ENCODE results near the gene SKOR1.

The SKOR1 gene

DNA sequence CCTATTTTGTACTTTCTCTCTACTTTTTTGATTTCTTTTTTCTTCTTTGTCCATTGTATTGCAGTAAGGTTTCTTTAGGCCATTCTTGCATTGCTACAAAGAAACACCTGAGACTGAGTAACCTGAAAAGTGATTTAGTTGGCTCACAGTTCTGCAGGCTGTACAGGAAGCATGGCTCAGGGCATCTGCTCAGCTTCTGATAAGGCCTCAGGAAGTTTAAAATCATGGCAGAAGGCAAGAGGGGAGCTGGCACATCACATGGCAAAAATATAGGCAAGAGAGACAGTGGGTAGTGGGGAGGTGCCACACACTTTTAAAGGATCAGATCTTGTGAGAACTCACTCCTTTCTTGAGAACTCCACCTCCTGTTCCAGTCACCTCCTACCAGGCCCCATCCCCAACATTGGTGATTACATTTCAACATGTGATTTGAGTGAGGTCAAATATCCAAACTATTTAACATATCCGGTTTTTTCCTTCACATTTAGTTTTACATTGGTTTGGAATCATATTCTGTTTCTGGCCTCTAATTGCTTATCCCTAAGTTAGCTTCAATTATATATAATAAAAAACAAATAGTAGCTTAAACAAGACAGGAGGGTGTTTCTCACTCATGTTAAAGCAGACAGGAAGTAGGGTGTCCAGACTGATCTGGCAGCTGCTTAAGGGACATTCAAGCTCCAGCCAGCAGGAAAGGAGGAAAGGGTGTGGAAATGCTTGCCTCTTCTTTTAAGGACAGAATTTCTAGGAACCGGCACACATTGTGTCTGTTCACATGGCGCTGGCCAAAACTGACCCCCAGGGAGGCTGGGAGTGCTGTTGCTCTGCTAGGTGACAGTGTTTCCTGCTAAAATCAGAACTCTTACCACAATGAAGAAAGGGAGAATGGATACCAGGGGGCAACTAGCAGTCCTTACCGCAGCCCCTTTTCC lies 28.8 kb upstream of the SKOR1 start:
- no peak for DNase-seq

DNA sequence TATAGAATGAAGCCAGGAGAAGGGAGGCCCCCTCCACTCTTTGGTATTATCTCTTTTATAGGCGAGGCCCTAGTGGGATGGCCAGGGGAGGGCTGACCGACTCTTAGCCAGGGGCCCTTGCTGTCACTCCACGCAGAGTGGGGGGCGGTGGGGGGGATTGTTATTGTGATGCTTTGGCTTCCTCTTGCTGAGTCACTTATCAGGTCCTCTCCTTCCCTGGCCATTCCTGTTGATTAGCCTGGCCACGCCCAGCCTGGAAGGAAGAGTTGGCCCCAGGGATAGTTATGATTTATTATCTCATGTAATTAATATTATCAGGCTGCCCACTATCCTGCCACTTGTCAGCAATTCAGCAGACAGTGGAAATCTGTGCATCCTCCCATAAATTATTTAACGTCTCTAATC lies 25.5 kb upstream of the SKOR1 start:
- no peak for DNase-seq

DNA sequence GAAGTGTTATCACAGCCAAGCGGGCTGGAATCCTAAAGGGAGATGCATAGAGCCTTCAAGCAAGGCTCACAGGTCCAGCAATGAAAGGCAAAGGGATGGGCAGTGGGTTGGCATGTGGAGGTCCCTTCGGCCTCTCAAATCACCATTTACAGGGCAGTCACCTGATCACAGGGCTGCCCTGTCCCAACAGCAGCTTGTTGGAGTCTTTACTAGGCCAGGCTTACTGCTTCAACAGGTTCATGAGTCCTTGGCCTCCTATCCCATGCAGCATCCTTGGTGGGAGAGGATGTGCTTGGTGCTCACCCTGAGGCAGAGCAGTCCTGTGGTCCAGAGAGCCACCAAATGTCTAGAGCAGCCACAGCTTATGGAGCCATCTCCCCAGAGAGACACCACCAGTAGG lies 24.2 kb upstream of the SKOR1 start:
- no peak for DNase-seq

DNA sequence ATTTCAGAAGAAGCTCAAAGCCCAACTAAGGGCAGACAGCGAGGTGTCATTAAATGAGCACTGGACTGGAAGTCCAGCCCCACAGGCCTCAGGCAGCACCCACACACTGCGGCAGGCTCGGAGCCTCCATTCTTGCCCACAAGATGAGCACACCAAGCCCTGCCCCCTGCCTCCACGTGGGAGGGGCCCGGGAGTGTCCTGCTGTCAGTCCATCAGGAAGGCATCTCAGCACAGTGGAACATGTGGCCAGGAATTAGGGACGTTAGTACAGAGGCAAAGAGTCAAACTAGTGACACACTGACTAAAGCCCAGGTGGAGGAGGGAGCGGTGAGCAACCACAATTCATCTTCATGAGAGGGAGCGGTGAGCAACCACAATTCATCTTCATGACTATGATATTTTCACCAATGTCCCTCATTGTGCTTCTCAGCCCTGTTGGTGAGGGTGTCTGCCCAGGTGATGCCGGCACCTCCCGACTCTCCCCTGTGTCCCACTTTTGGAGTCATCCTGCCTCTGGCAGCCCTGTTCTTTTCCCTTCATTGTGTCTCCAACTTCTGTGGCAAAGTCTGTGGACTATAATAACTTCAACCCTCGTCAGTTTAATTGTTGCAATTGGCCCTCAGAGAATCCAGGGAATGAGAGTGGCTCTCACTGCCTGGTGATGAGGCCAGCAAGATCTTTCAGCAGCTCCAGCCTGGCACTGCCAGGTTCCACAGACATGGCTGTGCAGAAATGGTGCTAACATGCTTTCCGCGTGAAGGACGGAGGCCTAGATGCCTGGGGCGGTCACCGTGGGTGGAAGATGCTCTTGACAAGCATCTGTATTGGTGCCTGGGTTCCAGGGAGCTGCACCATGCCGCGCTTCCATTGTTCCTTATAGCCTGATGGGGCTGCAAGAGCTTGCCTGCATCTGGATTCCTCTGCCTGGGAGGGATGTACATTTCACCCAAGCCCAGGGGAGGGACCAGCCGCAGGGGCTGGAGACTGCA lies 23.1 kb upstream of the SKOR1 start:
- no peak for DNase-seq

- no peak for DNase-seq
These were observed 22.0 kb upstream of the SKOR1 start for GRCh38 chr15:67803299-67803698.

- no peak for DNase-seq
These were observed 21.1 kb upstream of the SKOR1 start for GRCh38 chr15:67803996-67804843.

DNA sequence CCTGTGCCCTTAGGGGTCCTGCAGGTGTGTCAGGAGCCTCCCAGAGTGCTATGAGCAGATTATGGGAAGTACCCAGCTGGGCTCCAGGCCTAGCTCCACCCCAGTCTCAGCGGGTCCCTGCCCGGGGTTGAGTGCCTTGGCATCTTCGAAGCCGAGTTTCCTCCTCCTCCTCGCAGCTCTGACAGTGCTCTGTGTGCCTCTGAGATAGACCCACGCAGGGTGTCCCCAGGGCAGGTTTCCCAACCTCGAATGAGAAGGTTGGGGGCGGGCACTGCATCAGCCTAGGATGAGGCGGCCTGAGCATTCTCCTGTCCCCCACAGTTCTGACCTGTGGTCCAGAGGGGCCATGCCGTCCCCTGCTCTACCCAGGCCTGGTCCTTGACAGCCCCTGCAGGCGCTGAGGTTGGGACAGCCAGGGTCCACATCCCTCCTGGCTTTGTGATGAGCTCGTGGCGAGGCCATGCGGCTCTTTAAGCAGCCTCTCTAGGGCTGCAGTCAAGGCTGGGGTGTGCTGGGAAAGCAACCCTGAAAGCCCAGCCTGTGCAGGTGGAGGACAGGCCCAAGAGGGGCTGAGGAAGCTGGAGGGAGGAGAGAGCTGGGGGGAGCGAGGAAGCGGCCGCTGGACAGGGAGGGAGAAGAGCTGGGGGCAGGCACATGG lies 20.2 kb upstream of the SKOR1 start:
- no peak for DNase-seq

DNA sequence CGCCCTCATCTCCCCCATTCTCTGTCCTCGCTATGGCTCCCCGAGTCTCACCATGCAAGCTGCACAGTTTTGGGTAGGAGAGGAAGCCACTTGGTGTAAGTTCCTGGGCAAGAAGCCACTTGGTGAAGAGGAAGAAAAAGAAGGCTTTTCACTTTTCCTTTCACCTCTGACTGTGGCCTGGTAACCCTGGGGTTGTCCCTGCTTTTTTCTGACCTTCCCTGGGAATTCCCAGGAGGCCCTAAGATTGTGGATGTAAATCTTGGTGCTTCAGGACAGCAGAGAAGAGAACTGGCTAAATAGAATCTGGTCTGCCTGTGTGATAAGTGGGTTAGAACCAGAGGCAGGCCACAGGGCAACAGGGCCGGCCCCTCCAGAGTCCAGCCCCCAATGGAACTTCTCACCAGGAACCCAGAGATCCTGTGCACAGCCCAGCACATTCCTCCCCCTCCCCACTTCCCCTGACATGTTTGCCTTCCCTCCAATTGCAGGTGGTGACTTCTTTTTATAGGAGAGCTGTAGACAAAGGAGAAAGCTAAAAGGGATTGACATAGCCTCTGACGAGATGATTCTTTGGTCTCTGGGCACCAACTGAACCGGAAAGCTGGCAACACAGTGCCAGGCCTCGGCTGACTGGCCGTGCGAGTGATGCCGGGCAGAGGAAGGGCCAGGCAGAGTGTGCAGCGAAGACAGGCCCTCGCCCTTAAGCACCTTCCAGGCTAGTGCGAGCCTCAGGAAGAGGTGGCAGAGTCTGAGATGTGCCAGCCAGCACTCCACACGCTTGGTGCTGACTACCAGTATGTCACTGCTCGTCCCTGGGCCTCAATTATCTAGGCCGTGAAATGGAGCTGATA lies 19.4 kb upstream of the SKOR1 start:
- DNase-seq: no peak

GRCh38 chr15:67806536-67806935 lies 18.8 kb upstream of the SKOR1 start:
- no peak for DNase-seq

- no peak for DNase-seq
These were observed 18.2 kb upstream of the SKOR1 start for GRCh38 chr15:67807141-67807540.

- DNase-seq: no peak
These were observed 17.5 kb upstream of the SKOR1 start for GRCh38 chr15:67807836-67808235.

- no peak for DNase-seq
These were observed 16.5 kb upstream of the SKOR1 start for GRCh38 chr15:67808821-67809220.

- DNase-seq: no peak
These were observed 15.9 kb upstream of the SKOR1 start for GRCh38 chr15:67809441-67809840.

DNA sequence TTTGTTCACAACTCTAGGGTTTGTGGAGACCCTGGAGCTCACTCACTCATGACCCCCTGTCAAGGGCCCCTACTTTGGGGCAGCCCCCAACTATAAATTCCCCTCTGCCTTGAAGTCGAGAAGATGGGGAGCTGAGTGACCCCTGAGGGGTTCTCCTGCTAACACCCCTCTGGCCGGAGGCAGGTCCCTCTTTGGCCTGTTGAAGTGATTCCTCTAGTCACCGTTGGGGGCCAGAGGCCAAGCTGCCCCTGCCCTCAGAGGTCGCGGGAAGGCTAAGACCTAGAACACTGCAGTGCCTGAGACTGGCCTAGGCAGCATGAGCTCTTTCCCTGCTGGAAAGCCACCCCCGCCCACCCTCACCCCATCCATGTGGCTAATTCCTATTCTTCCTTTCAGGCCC lies 15.4 kb upstream of the SKOR1 start:
- DNase-seq: no peak

GRCh38 chr15:67812241-67812644 lies 13.1 kb upstream of the SKOR1 start:
- DNase-seq: no peak

DNA sequence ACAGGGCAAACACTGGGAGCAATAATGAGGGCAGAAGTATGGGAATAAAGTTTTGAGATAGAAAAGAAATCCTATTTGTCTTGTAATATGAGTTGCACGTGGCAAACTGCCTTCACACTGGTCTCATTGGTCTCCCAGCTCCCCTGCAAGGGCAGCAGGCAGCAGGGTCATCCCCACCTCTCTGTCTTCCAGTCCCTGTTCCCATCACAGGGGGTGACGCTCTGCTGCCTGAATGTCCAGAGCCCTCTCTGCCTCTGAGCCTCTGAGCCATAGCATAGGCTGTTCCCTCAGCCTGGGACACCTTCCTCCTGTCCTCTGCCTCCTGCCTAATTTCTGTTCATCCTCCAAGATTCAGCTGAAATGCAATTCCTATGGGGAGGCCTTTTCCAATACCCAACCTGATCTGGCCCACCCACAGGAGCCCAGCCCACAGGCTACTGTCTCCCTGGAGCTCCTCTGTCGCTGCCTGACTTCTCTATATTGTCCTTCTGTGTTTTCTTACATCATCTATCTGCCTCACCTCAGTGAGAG lies 12.1 kb upstream of the SKOR1 start:
- no peak for DNase-seq

DNA sequence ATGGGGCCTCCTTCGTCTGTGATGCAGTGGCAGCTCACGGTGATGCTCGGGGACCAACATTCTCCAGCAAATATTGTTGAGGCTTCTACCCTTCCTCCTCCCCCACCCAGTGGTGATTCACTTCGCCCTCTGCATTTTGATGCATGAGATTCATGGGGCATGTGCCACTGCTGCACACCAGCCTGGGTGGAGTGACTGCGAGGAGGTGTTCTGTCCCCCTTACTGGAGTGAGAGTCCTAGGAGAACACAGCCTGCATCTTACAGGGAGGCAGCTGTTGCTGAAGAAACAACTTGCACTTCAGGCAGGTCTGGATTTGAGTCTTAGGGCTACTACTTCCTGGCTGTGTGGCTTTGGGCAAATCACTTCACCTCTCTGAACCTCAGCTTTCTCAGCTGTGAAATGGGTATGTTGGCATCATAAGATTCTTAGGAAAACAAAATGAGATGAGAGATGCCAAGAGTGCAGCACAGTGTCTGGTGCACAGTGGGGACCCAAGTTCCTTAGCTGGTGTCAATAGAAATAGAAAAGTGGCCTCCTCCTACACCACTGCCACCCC lies 10.2 kb upstream of the SKOR1 start:
- no peak for DNase-seq

- DNase-seq: no peak
These were observed 8.6 kb upstream of the SKOR1 start for GRCh38 chr15:67816668-67817067.

DNA sequence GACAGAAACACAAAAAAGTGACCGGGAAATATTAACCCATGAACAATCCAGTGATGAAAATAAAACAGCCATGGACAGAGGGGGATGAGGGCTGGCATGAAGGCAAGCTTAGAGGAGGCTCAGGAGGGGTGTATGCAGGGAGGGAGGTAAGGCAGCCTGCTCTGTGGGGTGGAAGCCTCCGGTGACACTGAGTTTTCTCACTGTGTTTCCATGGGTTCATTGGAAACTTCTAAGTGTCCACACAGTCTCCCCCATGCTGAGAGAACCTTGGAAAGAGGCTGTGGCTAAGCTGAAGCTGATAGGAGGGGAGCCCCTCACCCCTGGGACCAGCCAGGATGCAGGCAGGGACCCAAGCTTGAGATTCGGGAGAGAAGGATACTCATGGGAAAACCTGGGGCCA lies 6.8 kb upstream of the SKOR1 start:
- DNase-seq: no peak

- no peak for DNase-seq
These were observed 5.7 kb upstream of the SKOR1 start for GRCh38 chr15:67819636-67820035.

Measured in MV-4-11 (cell line).